ENCODE measurements around the gene MRTFA. TPM values are rescaled to one million over a fixed set of nuclear protein-coding genes. Genes with fewer than 3 reads are reported as not detected.

MRTFA gene
- total and polyA plus RNA-seq, 9 of the 15 experiments (the other 6 are each of a cell fraction or from before 2014, with no cell fraction given) = 0.84 to 21.1 (median 3.7) TPM

DNA sequence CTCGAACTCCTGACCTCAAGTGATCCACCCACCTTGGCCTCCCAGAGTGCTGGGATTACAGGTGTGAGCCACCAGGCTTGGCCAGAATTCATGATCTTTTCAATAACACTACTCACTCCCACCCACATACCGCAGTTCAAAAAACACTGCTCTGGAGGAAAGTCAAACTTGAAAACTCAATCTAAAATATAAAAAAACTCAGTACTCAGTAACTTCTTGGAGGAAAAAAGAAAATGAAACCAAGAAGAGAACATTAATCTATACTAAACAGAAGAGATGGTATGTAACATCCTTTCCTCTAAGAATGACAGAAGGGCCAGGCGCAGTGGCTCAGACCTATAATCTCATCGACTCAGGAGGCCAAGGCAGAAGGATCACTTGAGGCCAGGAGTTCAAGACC lies 58.3 kb downstream of the MRTFA start (continued):
- TF ChIP-seq ZFPM2 (CRISPR knock-in tag; IDR thresholded peaks at IDR 0.05) (no peak), TRIM28 (IDR thresholded peaks at IDR 0.05) (no peak)

DNA sequence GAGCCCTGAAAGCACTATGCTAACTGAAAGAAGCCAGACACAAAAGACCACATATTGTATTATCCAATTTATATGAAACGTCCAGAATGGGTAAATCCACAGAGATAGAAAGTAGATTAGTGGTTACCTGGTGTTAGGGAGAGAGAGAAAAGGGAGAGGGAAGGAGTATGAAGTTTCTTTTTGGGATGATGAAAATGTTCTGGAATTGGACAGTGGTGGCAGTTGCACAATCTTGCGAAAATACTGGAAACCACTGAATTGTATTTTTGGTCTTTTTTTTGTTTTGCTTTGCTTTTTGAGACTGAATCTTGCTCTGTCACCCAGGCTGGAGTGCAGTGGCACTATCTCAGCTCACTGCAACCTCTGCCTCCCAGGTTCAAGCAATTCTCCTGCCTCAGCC lies 63.5 kb downstream of the MRTFA start:
- Histone ChIP-seq H3K4me2 (ENCODE audit: insufficient read depth, low read length) (no peak overlapping the region), H3K9me1 (ENCODE audit: control insufficient read depth, insufficient read depth, low read length) (no peaks in the 10 kb centered on the region), H4K20me1 (replicated peaks; ENCODE audit: control insufficient read depth, insufficient read depth, low read length) (no peaks in the 10 kb centered on the region), H3K9ac (ENCODE audit: insufficient read depth in 1 of 2, low read depth in 2 of 2, low read length in 2 of 2) (no peak overlapping the region), H3K27me3 (ENCODE audit: control insufficient read depth in 2 of 2, insufficient read depth in 2 of 2, low read length in 2 of 2) (no peaks in the 10 kb centered on the region), H3K4me1 (replicated peaks in 1 of 2; ENCODE audit: control insufficient read depth in 2 of 2, insufficient read depth in 2 of 2, low read length in 2 of 2) (no peaks in the 10 kb centered on the region; a peak in 1 of 5 replicates), H3K4me3 (no peak overlapping the region), H3K36me3 (ENCODE audit: control insufficient read depth, insufficient read depth, low read length) (no peaks in the 10 kb centered on the region), H3K79me2 (ENCODE audit: control insufficient read depth, insufficient read depth, low read length) (no peaks in the 10 kb centered on the region), H3K9me3 (replicated peaks; ENCODE audit: control insufficient read depth, insufficient read depth, low read depth, low read length) (no peaks in the 10 kb centered on the region; the same call in 1 of the 2 replicates), H3K27ac (ENCODE audit: extremely low read depth, low read depth, low read length) (no peak overlapping the region), H2AFZ (ENCODE audit: low read depth, low read length) (no peak overlapping the region)
- in situ Hi-C loops (cut with MboI) (no loop called here), intact Hi-C loops (cut with micrococcal nuclease) (no loop called here)
- no peak for DNase-seq (ENCODE audit: extremely low read depth in 1 of 4, low spot score in 3 of 4)
- no TSS peak for BruUV-seq (replicated peaks)
- TF ChIP-seq PURB (CRISPR knock-in tag; IDR thresholded peaks at IDR 0.05; ENCODE audit: low read depth) (no peak), CEBPB (tag; IDR thresholded peaks at IDR 0.05) (0 out of 2 replicates have a peak, but pooled peaks have one; percentile 16)
- FAIRE-seq = no peak
- ChIA-PET CTCF (ENCODE audit: low intra/inter-chr PET ratio) (no interaction called here), POLR2A (no interaction called here)
- WGBS (ENCODE audit: insufficient coverage, low coverage, missing lambda C conversion rate) = 17% methylated on average over 1 of the region's 2 CpGs
- ATAC-seq = no peak

DNA sequence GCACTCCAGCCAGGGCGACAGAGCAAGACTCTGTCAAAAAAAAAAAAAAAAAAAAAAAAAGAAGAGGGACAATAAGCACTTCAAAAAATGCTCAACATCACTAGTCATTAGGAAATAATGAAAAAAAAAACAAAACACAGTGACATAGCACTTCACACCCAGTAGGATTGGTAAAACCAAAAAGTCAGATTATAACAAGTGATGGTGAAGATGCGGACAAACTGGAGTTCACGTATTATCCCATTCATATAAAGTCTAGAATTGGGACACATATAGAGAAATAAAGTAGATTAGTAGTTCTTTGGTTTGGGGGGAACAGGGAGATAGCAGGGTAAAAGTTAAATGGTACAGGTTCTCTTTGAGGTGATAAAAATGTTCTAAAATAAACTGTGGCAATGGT lies 64.6 kb downstream of the MRTFA start:
- no peaks in the 10 kb centered on the region for H3K36me3 ChIP-seq (ENCODE audit: control insufficient read depth, insufficient read depth, low read length)
- no peak overlapping the region for H2AFZ ChIP-seq (ENCODE audit: low read depth, low read length)
- ATAC-seq (no peak), DNase-seq (ENCODE audit: extremely low read depth in 1 of 4, low spot score in 3 of 4) (no peak), FAIRE-seq (no peak)
- H3K4me1 ChIP-seq (replicated peaks in 1 of 2; ENCODE audit: control insufficient read depth in 2 of 2, insufficient read depth in 2 of 2, low read length in 2 of 2) = no peaks in the 10 kb centered on the region; a peak in 1 of 5 replicates
- 80% methylated on average over 3 of the region's 3 CpGs for whole genome bisulfite sequencing (ENCODE audit: insufficient coverage, low coverage, missing lambda C conversion rate)
- H3K9me1 ChIP-seq (ENCODE audit: control insufficient read depth, insufficient read depth, low read length) = no peaks in the 10 kb centered on the region
- H3K4me3 ChIP-seq = no peak overlapping the region
- ChIA-PET POLR2A (no interaction called here), CTCF (ENCODE audit: low intra/inter-chr PET ratio) (no interaction called here)
- no TSS peak for BruUV-seq (replicated peaks)
- H3K9ac ChIP-seq (ENCODE audit: insufficient read depth in 1 of 2, low read depth in 2 of 2, low read length in 2 of 2) = no peak overlapping the region
- intact Hi-C loops (cut with micrococcal nuclease) = no loop called here
- H3K27ac ChIP-seq (ENCODE audit: extremely low read depth, low read depth, low read length) = no peak overlapping the region
- in situ Hi-C loops (cut with MboI) = no loop called here
- H3K4me2 ChIP-seq (ENCODE audit: insufficient read depth, low read length) = no peak overlapping the region
- H3K79me2 ChIP-seq (ENCODE audit: control insufficient read depth, insufficient read depth, low read length) = no peaks in the 10 kb centered on the region
- H4K20me1 ChIP-seq (replicated peaks; ENCODE audit: control insufficient read depth, insufficient read depth, low read length) = no peaks in the 10 kb centered on the region
- no peaks in the 10 kb centered on the region for H3K27me3 ChIP-seq (ENCODE audit: control insufficient read depth in 2 of 2, insufficient read depth in 2 of 2, low read length in 2 of 2)
- H3K9me3 ChIP-seq (replicated peaks; ENCODE audit: control insufficient read depth, insufficient read depth, low read depth, low read length) = no peaks in the 10 kb centered on the region; the same call in 1 of the 2 replicates
- TF ChIP-seq, protein P1, sequence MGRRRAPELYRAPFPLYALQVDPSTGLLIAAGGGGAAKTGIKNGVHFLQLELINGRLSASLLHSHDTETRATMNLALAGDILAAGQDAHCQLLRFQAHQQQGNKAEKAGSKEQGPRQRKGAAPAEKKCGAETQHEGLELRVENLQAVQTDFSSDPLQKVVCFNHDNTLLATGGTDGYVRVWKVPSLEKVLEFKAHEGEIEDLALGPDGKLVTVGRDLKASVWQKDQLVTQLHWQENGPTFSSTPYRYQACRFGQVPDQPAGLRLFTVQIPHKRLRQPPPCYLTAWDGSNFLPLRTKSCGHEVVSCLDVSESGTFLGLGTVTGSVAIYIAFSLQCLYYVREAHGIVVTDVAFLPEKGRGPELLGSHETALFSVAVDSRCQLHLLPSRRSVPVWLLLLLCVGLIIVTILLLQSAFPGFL (CRISPR knock-in tag; IDR thresholded peaks at IDR 0.05) = no peak
- no peak for TF ChIP-seq KLF6 (CRISPR knock-in tag; IDR thresholded peaks at IDR 0.05; ENCODE audit: borderline replicate concordance)
- TF ChIP-seq ZNF197 (CRISPR knock-in tag; IDR thresholded peaks at IDR 0.05; ENCODE audit: low read depth) = no peak
- no peak for TF ChIP-seq ZNF551 (CRISPR knock-in tag; IDR thresholded peaks at IDR 0.05)
- TF ChIP-seq, protein P2, sequence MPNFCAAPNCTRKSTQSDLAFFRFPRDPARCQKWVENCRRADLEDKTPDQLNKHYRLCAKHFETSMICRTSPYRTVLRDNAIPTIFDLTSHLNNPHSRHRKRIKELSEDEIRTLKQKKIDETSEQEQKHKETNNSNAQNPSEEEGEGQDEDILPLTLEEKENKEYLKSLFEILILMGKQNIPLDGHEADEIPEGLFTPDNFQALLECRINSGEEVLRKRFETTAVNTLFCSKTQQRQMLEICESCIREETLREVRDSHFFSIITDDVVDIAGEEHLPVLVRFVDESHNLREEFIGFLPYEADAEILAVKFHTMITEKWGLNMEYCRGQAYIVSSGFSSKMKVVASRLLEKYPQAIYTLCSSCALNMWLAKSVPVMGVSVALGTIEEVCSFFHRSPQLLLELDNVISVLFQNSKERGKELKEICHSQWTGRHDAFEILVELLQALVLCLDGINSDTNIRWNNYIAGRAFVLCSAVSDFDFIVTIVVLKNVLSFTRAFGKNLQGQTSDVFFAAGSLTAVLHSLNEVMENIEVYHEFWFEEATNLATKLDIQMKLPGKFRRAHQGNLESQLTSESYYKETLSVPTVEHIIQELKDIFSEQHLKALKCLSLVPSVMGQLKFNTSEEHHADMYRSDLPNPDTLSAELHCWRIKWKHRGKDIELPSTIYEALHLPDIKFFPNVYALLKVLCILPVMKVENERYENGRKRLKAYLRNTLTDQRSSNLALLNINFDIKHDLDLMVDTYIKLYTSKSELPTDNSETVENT (CRISPR knock-in tag; IDR thresholded peaks at IDR 0.05) = no peak
- TF ChIP-seq CHCHD3 (CRISPR knock-in tag; IDR thresholded peaks at IDR 0.05) = no peak
- no peak for TF ChIP-seq FOXJ3 (CRISPR knock-in tag; IDR thresholded peaks at IDR 0.05)
- TF ChIP-seq ZKSCAN8 (CRISPR knock-in tag; IDR thresholded peaks at IDR 0.05) = no peak
- no peak for TF ChIP-seq FOXM1 (IDR thresholded peaks at IDR 0.05; ENCODE audit: low read depth)
- TF ChIP-seq FOXM1 (CRISPR knock-in tag; IDR thresholded peaks at IDR 0.05; ENCODE audit: low read depth) = no peak
